Measurements from ENCODE around the gene CCL18. TPM values are rescaled to one million over a fixed set of nuclear protein-coding genes. Genes with fewer than 3 reads are reported as not detected.

Gene CCL18
- polyA plus RNA-seq, 1 of the 3 experiments (the other 2 are of a cell fraction) = not detected

- Histone ChIP-seq H2AFZ (ENCODE audit: low read depth) (no peak overlapping the region), H3K4me2 (no peak overlapping the region), H4K20me1 (ENCODE audit: insufficient read depth) (no peaks in the 10 kb centered on the region), H3K4me3 (ENCODE audit: low read depth in 2 of 2, low read length in 1 of 2) (no peak overlapping the region), H3K9me3 (no peaks in the 10 kb centered on the region), H3K27me3 (ENCODE audit: insufficient read depth) (no peaks in the 10 kb centered on the region; the same call in 1 of the 2 replicates), H3K79me2 (ENCODE audit: insufficient read depth) (no peaks in the 10 kb centered on the region), H3K9ac (no peak overlapping the region), H3K4me1 (ENCODE audit: control insufficient read depth in 1 of 2, insufficient read depth in 2 of 2, low read depth in 1 of 2, low read length in 1 of 2) (no peaks in the 10 kb centered on the region), H3K36me3 (replicated peaks in 1 of 2; ENCODE audit: control insufficient read depth in 1 of 2, insufficient read depth in 2 of 2, low read length in 1 of 2) (no peaks in the 10 kb centered on the region), H3K27ac (ENCODE audit: low read depth in 2 of 2, low read length in 1 of 2) (no peak overlapping the region), H3F3A (replicated peaks; ENCODE audit: insufficient read depth) (no peaks in the 10 kb centered on the region), H3K9me2 (no peaks in the 10 kb centered on the region)
- 22% methylated on average over 4 of the region's 4 CpGs for WGBS (ENCODE audit: low lambda C conversion rate)
- ChIA-PET POLR2A (no interaction called here), CTCF (no interaction called here)
- DNase-seq = no peak
- TF ChIP-seq SMC3 (IDR thresholded peaks at IDR 0.05; ENCODE audit: low read depth, low read length) (no peak), MEF2A (IDR thresholded peaks at IDR 0.05; ENCODE audit: borderline replicate concordance, low read depth) (no peak), POLR2AphosphoS5 (IDR thresholded peaks at IDR 0.05; ENCODE audit: low read depth, low read length) (no peak), TAF1 (IDR thresholded peaks at IDR 0.05; ENCODE audit: borderline replicate concordance, low read depth, low read length) (no peak), TCF12 (IDR thresholded peaks at IDR 0.05) (no peak), REST (IDR thresholded peaks at IDR 0.05; ENCODE audit: low read depth, low read length) (no peak), PBX3 (IDR thresholded peaks at IDR 0.05) (no peak), EP300 (IDR thresholded peaks at IDR 0.05; ENCODE audit: borderline replicate concordance in 1 of 2, low read depth in 1 of 2, low read length in 1 of 2) (no peak), FOXJ3 (CRISPR knock-in tag; IDR thresholded peaks at IDR 0.05) (no peak), NRF1 (IDR thresholded peaks at IDR 0.05; ENCODE audit: low read depth, low read length) (no peak), RFX5 (IDR thresholded peaks at IDR 0.05; ENCODE audit: low read length) (no peak), YY1 (IDR thresholded peaks at IDR 0.05; ENCODE audit: low read depth) (no peak), RAD21 (IDR thresholded peaks at IDR 0.05; ENCODE audit: low read length) (no peak), USF1 (IDR thresholded peaks at IDR 0.05; ENCODE audit: borderline replicate concordance, low read depth) (no peak), GABPA (IDR thresholded peaks at IDR 0.05; ENCODE audit: low read depth) (no peak), CHD2 (IDR thresholded peaks at IDR 0.05; ENCODE audit: low read length, partially characterized antibody) (no peak), ELF1 (IDR thresholded peaks at IDR 0.05) (no peak)
Measured at GRCh38 chr17:36055921-36056520, 8.1 kb upstream of the CCL18 start.
